Smooth muscle cell (in vitro differentiated cells): ENCODE measurements around the gene ZFP1. TPM values are rescaled to one million over a fixed set of nuclear protein-coding genes. Genes with fewer than 3 reads are reported as not detected.
"Not testable (repeated sequence)": the region's sequence is repeated elsewhere in the genome, so short reads cannot be mapped to it uniquely, and the experiment has no call there.

Experiments used
- DNase-seq: peaks from one replicate; lab custom pipeline; 2025; ENCODE audit not compliant: unreplicated experiment; lab: John Stamatoyannopoulos, UW
- H2AFZ ChIP-seq: fragments of 200-600 bp; sonication (generic); 2 replicates; pipeline ENCODE4 v1.6.0; 2016; ENCODE audit warnings: antibody characterized with exemption, low read depth, mild to moderate bottlenecking
- H3F3A ChIP-seq: fragments of 200-600 bp; sonication (generic); 2 replicates; pipeline ENCODE4 v1.6.0; 2017; ENCODE audit warnings: antibody characterized with exemption, low read depth
- H3K27ac ChIP-seq: fragments of 200-600 bp; sonication (generic); 2 replicates; pipeline ENCODE4 v1.5.1; 2016; ENCODE audit warnings: low read depth, mild to moderate bottlenecking
- H3K27me3 ChIP-seq: fragments of 200-600 bp; sonication (generic); 2 replicates; pipeline ENCODE4 v1.6.1; 2016; ENCODE audit warnings: low read depth, mild to moderate bottlenecking
- H3K36me3 ChIP-seq: fragments of 200-600 bp; sonication (generic); 2 replicates; pipeline ENCODE4 v1.5.1; 2016; ENCODE audit warnings: low read depth
- H3K4me1 ChIP-seq: fragments of 200-600 bp; sonication (generic); 2 replicates; pipeline ENCODE4 v1.5.1; 2016; ENCODE audit warnings: low read depth
- H3K4me2 ChIP-seq: fragments of 200-600 bp; sonication (generic); 2 replicates; pipeline ENCODE4 v1.6.0; 2016; ENCODE audit warnings: mild to moderate bottlenecking
- H3K4me3 ChIP-seq: fragments of 200-600 bp; sonication (generic); 2 replicates; pipeline ENCODE4 v1.5.1; 2016; ENCODE audit warnings: mild to moderate bottlenecking
- H3K79me2 ChIP-seq: fragments of 200-600 bp; sonication (generic); 2 replicates; pipeline ENCODE4 v1.6.0; 2016; ENCODE audit warnings: low read depth, mild to moderate bottlenecking
- H3K9ac ChIP-seq: fragments of 200-600 bp; sonication (generic); 2 replicates; pipeline ENCODE4 v1.6.0; 2016; ENCODE audit warnings: low read depth
- H3K9me3 ChIP-seq: fragments of 200-600 bp; sonication (generic); replicated peaks from 2 replicates; pipeline ENCODE4 v1.5.1; 2016; ENCODE audit warnings: low read depth
- H4K20me1 ChIP-seq: fragments of 200-600 bp; sonication (generic); 2 replicates; pipeline ENCODE4 v1.6.0; 2016; ENCODE audit warnings: low read depth
- WGBS: methylation state at CpG from one replicate; pipeline ENCODE4 v1.1.7; 2016; ENCODE audit warnings: low lambda C conversion rate; 5-methylcytosine and 5-hydroxymethylcytosine counted together
- polyA plus RNA-seq: library from polyadenylated mRNA; unstranded; fragments of >200 nt; fragmentation: Nextera tagmentation; extraction: Ambion mirVana; gene quantifications from 2 replicates; pipeline ENCODE4 v1.2.1, GENCODE V29; 2016
- total RNA-seq: library from RNA; depleted of rRNA; stranded (reverse); fragments of >200 nt; gene quantifications from 2 replicates; pipeline ENCODE4 v1.2.3, GENCODE V29; 2014
- TF ChIP-seq, protein P1 (sequence below): fragments of 200-600 bp; sonication (generic); IDR thresholded peaks from 2 replicates; pipeline ENCODE4 v1.5.1; 2017; ENCODE audit warnings: borderline replicate concordance, mild to moderate bottlenecking, antibody characterized with exemption; ENCODE audit not compliant: insufficient read depth, poor library complexity, severe bottlenecking

Gene ZFP1
- total and polyA plus RNA-seq, 2 experiments from 2014 or later: 12.6 to 15.0 TPM

DNA sequence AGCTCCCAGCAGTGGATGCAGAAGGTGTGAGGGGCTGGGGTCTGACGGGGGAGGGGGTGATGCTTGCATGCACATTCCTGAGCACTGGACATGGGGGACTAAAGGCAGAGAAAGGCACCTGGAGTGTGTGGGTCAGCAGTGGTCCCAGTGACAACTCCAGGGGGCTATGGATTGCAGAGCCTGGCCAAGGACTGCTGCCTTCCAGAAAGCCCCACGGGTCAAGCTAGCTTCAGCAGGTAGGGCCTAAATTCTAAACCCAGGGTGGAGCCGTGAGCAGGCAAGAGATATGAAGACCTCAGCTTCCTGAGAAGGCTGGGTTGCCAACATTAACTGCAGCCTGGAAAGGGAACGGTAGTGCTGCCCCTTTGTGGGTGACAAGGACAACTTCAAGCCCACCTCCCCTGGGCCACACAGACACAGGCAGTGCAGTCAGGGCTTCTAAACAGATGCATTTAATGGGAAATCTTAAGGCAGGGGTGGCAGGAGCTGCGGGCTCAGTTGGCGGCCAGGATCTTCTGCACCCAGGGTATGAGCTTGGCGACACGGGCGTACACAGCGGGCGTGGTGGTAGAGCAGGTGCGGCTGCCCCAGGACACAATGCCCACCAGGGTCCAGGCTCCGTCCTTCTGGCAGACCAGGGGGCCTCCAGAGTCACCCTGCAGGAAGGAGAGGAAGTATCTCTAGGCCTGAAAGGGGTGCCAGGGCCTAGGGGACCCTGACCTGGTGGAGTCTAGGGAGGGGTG is 55.5 kb downstream of the ZFP1 start:
- Histone ChIP-seq H3K4me3 (no peak overlapping the region), H2AFZ (no peak overlapping the region), H3K9me3 (no peaks in the 10 kb centered on the region), H3K27ac (no peak overlapping the region), H3K9ac (no peak overlapping the region), H4K20me1 (no peaks in the 10 kb centered on the region), H3K36me3 (no peaks in the 10 kb centered on the region), H3K27me3 (no peaks in the 10 kb centered on the region), H3K4me2 (no peak overlapping the region), H3F3A (no peaks in the 10 kb centered on the region), H3K79me2 (no peaks in the 10 kb centered on the region), H3K4me1 (no peaks in the 10 kb centered on the region)
- TF ChIP-seq, protein P1, sequence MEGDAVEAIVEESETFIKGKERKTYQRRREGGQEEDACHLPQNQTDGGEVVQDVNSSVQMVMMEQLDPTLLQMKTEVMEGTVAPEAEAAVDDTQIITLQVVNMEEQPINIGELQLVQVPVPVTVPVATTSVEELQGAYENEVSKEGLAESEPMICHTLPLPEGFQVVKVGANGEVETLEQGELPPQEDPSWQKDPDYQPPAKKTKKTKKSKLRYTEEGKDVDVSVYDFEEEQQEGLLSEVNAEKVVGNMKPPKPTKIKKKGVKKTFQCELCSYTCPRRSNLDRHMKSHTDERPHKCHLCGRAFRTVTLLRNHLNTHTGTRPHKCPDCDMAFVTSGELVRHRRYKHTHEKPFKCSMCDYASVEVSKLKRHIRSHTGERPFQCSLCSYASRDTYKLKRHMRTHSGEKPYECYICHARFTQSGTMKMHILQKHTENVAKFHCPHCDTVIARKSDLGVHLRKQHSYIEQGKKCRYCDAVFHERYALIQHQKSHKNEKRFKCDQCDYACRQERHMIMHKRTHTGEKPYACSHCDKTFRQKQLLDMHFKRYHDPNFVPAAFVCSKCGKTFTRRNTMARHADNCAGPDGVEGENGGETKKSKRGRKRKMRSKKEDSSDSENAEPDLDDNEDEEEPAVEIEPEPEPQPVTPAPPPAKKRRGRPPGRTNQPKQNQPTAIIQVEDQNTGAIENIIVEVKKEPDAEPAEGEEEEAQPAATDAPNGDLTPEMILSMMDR: no peak
- DNase-seq: no peak
- WGBS: 85% methylated on average over 13 of the region's 13 CpGs

DNA sequence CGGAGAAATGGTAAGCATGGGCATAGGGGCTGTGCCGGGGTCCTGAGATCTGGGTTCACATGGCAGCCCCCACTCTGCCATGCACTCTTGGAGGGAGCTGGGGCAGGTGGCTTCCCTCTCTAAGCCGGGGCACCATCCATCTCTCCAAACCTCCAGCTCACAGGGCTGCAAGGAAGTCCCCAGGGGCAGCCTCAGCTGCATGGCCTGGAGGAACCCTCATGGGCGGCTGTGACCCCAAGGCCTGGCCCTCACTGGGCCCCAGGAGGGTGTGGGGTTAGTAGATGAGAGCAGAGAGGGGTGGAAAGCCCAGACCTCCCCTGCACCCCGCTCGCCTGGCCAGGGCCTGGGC is 56.1 kb downstream of the ZFP1 start:
- DNase-seq: no peak
- Histone ChIP-seq H2AFZ (no peak overlapping the region), H3K27me3 (no peaks in the 10 kb centered on the region), H3K4me1 (no peaks in the 10 kb centered on the region), H3K36me3 (no peaks in the 10 kb centered on the region), H4K20me1 (no peaks in the 10 kb centered on the region), H3F3A (no peaks in the 10 kb centered on the region), H3K9me3 (no peaks in the 10 kb centered on the region), H3K4me3 (no peak overlapping the region), H3K4me2 (no peak overlapping the region), H3K9ac (no peak overlapping the region), H3K79me2 (no peaks in the 10 kb centered on the region), H3K27ac (no peak overlapping the region)
- TF ChIP-seq, protein P1: no peak
- 98% methylated on average over 5 of the region's 6 CpGs for WGBS

DNA sequence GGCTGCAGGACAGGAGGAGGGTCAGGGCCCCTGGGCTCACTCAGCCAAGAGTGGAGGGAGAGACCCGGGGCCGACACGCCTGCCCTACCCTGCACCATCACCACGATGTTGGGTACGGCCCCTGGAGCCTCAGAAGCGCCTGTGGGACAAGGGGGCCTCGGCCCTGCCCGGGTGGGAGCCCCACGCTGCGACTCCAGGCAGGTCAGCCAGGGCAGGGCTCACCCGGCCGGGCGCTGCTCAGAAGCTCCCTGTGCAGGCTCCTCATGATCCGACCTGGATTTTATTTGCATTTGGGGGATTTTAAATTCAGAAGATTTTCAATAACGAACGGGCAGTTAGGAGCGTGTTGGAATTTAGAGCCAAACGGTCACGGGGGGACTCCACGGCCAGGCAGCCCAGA is 56.6 kb downstream of the ZFP1 start:
- H4K20me1 ChIP-seq, H3K4me3 ChIP-seq, H3K9me3 ChIP-seq, H3F3A ChIP-seq, H3K79me2 ChIP-seq, H2AFZ ChIP-seq, H3K27ac ChIP-seq, DNase-seq, H3K36me3 ChIP-seq, H3K4me1 ChIP-seq, H3K27me3 ChIP-seq, H3K4me2 ChIP-seq, H3K9ac ChIP-seq: not testable (repeated sequence)
- WGBS: no CpG with 5 or more reads among the region's 20 CpGs

DNA sequence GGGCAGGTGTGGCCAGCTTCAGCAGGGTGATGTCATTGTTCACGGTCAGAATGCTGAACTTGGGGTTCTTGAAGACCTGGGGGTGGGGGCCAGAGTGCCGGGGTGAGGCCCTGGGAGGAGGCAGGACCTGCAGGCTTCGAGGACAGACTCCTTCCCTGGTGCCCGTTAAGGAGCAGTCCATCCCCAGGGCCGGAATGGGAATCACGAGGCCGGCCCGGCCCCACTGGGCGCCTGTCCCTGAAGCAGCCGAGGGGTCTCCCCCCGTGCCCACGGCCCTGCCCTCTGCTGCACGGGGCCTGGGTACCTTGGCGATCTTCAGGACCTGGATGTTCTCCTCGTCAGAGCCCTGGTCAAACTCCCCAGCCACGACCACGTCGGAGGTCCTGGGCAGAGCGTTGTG is 57.1 kb downstream of the ZFP1 start:
- H3K4me1 ChIP-seq, H3K27ac ChIP-seq, H3F3A ChIP-seq, H3K9me3 ChIP-seq, H3K79me2 ChIP-seq, H3K4me2 ChIP-seq, DNase-seq, H3K27me3 ChIP-seq, H3K4me3 ChIP-seq, H4K20me1 ChIP-seq, H2AFZ ChIP-seq, H3K36me3 ChIP-seq, H3K9ac ChIP-seq: not testable (repeated sequence)
- 93% methylated on average over 5 of the region's 19 CpGs for WGBS

DNA sequence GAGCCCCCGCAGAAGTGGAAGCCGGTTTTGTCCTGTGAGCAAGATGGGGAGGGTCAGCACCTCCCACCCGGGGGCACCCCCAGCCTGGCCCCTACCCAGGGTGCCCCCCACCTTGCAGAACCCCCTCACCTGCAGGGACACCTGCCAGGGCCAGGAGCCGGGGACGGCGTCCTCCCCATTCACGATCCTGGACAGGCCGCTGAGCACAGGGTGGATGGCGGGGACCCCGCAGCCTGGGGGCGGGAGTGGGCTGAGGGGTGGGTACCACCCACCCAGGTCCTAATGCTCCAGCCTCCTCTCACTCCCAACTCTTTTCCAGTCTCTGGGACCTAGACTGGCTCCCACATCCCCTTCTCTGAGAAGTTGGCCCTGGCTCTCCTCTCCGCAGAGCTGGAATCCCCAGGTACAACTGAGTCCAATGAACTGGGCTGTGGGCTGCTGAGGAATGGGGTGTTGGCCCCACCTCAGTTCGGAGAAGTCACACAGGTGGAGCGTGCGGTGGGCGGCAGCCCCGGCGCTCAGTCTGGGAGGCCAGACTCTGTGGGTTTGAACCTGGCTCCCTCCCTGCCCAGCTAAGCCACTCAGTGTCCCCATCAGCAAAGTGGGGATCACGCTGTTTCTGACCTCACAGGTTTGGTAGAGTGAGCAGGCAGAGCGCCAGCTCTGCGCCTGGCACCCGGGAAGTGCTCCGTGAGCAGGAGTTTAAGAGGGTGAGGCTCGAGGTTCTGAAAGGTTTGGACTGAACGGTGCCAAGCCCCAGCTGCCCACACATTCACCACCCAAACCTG is 57.8 kb downstream of the ZFP1 start:
- not testable (repeated sequence) for DNase-seq, H3K4me2 ChIP-seq, H3K27me3 ChIP-seq, H3K79me2 ChIP-seq, H2AFZ ChIP-seq, H3K9ac ChIP-seq, H4K20me1 ChIP-seq, H3F3A ChIP-seq, H3K4me3 ChIP-seq, H3K4me1 ChIP-seq, H3K9me3 ChIP-seq, H3K27ac ChIP-seq, H3K36me3 ChIP-seq
- 88% methylated on average over 14 of the region's 25 CpGs for WGBS
